Endothelial cell of umbilical vein (primary cell): ENCODE results near the gene THAP10.

Experiments
- EZH2 ChIP-seq: IDR thresholded peaks from 2 replicates; pipeline ENCODE4 v1.6.1; 2012; ENCODE audit warnings: borderline replicate concordance, low read depth, mild to moderate bottlenecking, moderate library complexity, low read length, inconsistent platforms; ENCODE audit not compliant: severe bottlenecking
- JUN ChIP-seq: IDR thresholded peaks from 2 replicates; pipeline ENCODE4 v1.6.1; 2011; ENCODE audit warnings: borderline replicate concordance, low read depth; ENCODE audit not compliant: insufficient read length, insufficient read depth
- POLR2A ChIP-seq: IDR thresholded peaks from 2 replicates; pipeline ENCODE4 v1.6.1; 2012; ENCODE audit warnings: low read depth, mild to moderate bottlenecking, control low read depth, low read length
- POLR2AphosphoS5 ChIP-seq: IDR thresholded peaks from 2 replicates; pipeline ENCODE4 v1.6.1; 2012; ENCODE audit warnings: low read depth, mild to moderate bottlenecking, control low read depth, low read length, moderate library complexity; ENCODE audit not compliant: insufficient read depth
- TF ChIP-seq, protein P1 (sequence below), 2 donors: IDR thresholded peaks; 1 replicate in 1 of 2; 2 replicates in 1 of 2; pipeline ENCODE4 v1.5.1; 2011; ENCODE audit warnings: low read length in 2 of 2, mild to moderate bottlenecking in 2 of 2, moderate library complexity in 2 of 2, control low read depth in 1 of 2, inconsistent platforms in 1 of 2, low read depth in 1 of 2; ENCODE audit not compliant: insufficient read depth in 1 of 2; ENCODE audit errors: extremely low read depth in 1 of 2
- TF ChIP-seq, protein P2 (sequence below): IDR thresholded peaks from 2 replicates; pipeline ENCODE4 v1.6.1; 2011; ENCODE audit not compliant: insufficient read depth, insufficient read length

DNA sequence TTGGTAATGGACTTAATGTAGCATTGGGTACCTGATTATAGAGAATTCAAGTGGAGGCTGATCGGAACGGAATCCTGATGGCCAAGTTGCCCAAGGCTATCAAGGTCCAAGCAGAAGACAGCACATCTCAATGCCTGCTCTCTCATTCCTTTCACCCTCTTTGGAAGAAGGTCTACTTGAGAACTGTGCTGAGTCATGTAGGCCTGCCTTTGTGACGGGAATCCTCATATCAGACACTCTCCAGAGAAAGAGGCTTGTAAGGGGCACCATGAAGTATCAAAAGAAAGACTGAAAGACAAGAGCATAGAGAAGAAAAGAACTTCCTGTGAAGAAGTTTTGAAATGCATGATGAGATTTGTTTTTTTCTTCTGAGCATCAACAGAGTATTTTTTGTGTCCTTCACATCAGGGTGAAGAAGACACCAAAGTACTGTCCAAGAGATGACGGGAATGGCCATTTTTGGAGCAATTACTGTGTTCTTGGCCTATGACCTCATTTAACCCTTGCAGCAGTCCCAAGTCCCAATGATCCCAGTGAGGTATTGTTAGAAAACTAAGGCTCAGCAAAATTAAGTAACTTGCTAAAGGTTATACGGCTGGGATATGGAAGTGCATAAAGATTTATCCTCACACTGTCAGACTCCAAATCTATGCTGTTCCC lies 25.1 kb downstream of the THAP10 start:
- TF ChIP-seq, protein P1, sequence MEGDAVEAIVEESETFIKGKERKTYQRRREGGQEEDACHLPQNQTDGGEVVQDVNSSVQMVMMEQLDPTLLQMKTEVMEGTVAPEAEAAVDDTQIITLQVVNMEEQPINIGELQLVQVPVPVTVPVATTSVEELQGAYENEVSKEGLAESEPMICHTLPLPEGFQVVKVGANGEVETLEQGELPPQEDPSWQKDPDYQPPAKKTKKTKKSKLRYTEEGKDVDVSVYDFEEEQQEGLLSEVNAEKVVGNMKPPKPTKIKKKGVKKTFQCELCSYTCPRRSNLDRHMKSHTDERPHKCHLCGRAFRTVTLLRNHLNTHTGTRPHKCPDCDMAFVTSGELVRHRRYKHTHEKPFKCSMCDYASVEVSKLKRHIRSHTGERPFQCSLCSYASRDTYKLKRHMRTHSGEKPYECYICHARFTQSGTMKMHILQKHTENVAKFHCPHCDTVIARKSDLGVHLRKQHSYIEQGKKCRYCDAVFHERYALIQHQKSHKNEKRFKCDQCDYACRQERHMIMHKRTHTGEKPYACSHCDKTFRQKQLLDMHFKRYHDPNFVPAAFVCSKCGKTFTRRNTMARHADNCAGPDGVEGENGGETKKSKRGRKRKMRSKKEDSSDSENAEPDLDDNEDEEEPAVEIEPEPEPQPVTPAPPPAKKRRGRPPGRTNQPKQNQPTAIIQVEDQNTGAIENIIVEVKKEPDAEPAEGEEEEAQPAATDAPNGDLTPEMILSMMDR (IDR thresholded peaks at IDR 0.05; ENCODE audit: extremely low read depth in 1 of 2, insufficient read depth in 1 of 2, low read depth in 1 of 2, low read length in 2 of 2): no peak
- TF ChIP-seq POLR2AphosphoS5: no peak
- TF ChIP-seq POLR2A: no peak
- no peak for TF ChIP-seq EZH2
- no peak for TF ChIP-seq JUN
- TF ChIP-seq, protein P2, sequence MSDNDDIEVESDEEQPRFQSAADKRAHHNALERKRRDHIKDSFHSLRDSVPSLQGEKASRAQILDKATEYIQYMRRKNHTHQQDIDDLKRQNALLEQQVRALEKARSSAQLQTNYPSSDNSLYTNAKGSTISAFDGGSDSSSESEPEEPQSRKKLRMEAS: no peak
